ENCODE data around the gene RFC5. TPM values are rescaled to one million over a fixed set of nuclear protein-coding genes. Genes with fewer than 3 reads are reported as not detected.

Gene RFC5
- polyA plus RNA-seq, 3 donors: 6.6 to 8.0 (median 7.5) TPM

DNA sequence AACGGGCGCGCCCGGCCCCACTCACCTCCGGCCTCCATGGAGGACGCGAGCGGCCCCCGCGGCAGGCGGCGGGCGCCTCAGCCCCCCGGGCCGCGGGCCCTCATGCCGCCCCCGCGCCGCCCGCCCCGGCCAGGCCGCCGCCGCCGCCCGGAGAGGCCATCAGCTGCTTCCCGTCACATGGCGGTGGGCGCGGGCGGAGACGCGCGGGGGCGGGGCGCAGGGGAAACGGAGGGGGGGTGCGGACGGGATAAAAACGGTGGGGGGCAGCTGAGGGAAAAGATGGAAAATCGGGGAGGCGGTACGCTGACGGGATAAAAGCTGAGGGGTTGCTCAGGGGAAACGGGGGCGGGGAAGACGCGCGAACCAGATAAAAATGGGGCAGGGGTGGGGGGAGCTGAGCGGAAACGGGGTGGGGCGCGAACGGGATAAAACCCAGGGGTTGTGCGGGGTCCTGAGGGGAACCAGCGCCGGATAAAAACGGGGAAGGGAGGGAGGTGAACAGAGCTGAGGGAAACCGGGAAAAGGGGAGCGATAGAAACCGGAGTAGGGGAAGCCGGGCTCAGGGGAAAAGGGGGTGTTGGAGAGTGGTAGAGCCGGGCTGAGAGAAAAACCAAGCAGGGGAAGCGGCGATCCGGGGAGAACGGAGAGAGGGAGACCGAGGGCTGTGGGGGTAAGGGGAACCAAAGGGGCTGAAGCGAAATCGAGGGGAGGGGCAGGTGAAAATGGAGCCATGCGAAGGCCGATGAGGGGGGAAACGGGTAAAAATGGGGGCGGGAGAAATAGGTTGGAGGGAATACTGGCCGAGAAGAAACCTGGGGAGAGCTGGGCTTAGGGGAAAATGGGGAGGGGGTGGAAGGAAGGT is 44.7 kb downstream of the RFC5 start, which contains the start of gene WSB2:
WSB2 (minus strand) TSS at position 169 of the 862 bp plus-strand sequence; CDS start at position 38, 131 bp downstream.
- peaks cover 50 to 57% of the 10 kb centered on the region in 2 donors for H3K4me1 ChIP-seq (ENCODE audit: control insufficient read depth in 1 of 2, insufficient read depth in 2 of 2, low read length in 2 of 2)
- peaks cover 5 to 10% (median 6%) of the 10 kb centered on the region in 3 donors for H3K27me3 Mint-ChIP-seq (ENCODE audit: low read depth in 3 of 3)
- no peaks in the 10 kb centered on the region for H3K9me3 ChIP-seq (replicated peaks in 1 of 2; ENCODE audit: control insufficient read depth in 1 of 2, insufficient read depth in 1 of 2, low read length in 2 of 2)
- H4K20me1 ChIP-seq (ENCODE audit: insufficient read depth, low read length): peaks cover under 1% of the 10 kb centered on the region
- H3K36me3 Mint-ChIP-seq: peaks cover 0 to 10% of the 10 kb centered on the region in 2 donors
- no peaks in the 10 kb centered on the region for H3K36me3 ChIP-seq (replicated peaks in 1 of 2; ENCODE audit: control insufficient read depth in 1 of 2, insufficient read depth in 2 of 2, low read length in 2 of 2)
- H3K27ac Mint-ChIP-seq: peak within 1 kb of the TSS; percentile 66 to 96 (median 90)
- peaks cover 52% of the 10 kb centered on the region for H3K4me1 Mint-ChIP-seq
- DNase-seq: peak in 1 of 3 donors; percentile 19
- H3K4me2 ChIP-seq (replicated peaks; ENCODE audit: extremely low read depth, low read length, poor library complexity, severe bottlenecking): peak within 1 kb of the TSS; percentile 99
- peak within 1 kb of the TSS; percentile 58 to 84 for H3K27ac ChIP-seq (ENCODE audit: low read depth in 1 of 2, low read length in 2 of 2)
- intact Hi-C loops (cut with micrococcal nuclease): loop anchor here (5.0 to 10.0 kb wide), 2 partner anchors 44 to 314 kb away; partner anchors contain the start of genes RFC5 (in 2 of the 2), SUDS3 (in 1 of the 2) and TAOK3 (in 1 of the 2)
- no peaks in the 10 kb centered on the region for H3K27me3 ChIP-seq (ENCODE audit: control insufficient read depth in 2 of 2, insufficient read depth in 2 of 2, low read length in 2 of 2)
- H3K9ac ChIP-seq (ENCODE audit: insufficient read depth, low read length, poor library complexity, severe bottlenecking): peak within 1 kb of the TSS; percentile 77
- TF ChIP-seq, protein P1, sequence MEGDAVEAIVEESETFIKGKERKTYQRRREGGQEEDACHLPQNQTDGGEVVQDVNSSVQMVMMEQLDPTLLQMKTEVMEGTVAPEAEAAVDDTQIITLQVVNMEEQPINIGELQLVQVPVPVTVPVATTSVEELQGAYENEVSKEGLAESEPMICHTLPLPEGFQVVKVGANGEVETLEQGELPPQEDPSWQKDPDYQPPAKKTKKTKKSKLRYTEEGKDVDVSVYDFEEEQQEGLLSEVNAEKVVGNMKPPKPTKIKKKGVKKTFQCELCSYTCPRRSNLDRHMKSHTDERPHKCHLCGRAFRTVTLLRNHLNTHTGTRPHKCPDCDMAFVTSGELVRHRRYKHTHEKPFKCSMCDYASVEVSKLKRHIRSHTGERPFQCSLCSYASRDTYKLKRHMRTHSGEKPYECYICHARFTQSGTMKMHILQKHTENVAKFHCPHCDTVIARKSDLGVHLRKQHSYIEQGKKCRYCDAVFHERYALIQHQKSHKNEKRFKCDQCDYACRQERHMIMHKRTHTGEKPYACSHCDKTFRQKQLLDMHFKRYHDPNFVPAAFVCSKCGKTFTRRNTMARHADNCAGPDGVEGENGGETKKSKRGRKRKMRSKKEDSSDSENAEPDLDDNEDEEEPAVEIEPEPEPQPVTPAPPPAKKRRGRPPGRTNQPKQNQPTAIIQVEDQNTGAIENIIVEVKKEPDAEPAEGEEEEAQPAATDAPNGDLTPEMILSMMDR (IDR thresholded peaks at IDR 0.05): no peak
- H3K4me3 Mint-ChIP-seq: peak within 1 kb of the TSS; percentile 96 to 99
- H3K9me3 Mint-ChIP-seq: no peaks in the 10 kb centered on the region
- peaks cover 47% of the 10 kb centered on the region for H3K79me2 ChIP-seq (ENCODE audit: insufficient read depth, low read length)
- H2AFZ ChIP-seq (ENCODE audit: insufficient read depth, low read depth, low read length, poor library complexity, severe bottlenecking): peak within 1 kb of the TSS; percentile 95
- WGBS (ENCODE audit: insufficient coverage): under 1% methylated on average over 55 of the region's 76 CpGs
- H3K4me3 ChIP-seq (replicated peaks in 1 of 3; ENCODE audit: low read depth in 2 of 3, low read length in 3 of 3): peak within 1 kb of the TSS; percentile 95 to 99 (median 96)

All from CD14-positive monocyte (primary cell).